Dendritic cell treated with granulocyte-macrophage colony-stimulating factor and Interleukin-4, amounts not matched to agents 40 ng/mL and 50 ng/mL, for 4 days (primary cell): ENCODE results near the gene OTUD1.

Experiments
- H3K27ac Mint-ChIP-seq: one replicate; pipeline ENCODE4 v1.8.0; 2022; ENCODE audit warnings: mild to moderate bottlenecking, mixed read lengths
- H3K27me3 Mint-ChIP-seq: one replicate; pipeline ENCODE4 v1.8.0; 2022; ENCODE audit warnings: mild to moderate bottlenecking, mixed read lengths
- H3K36me3 Mint-ChIP-seq: one replicate; pipeline ENCODE4 v1.8.0; 2022; ENCODE audit warnings: low read depth, mixed read lengths
- H3K4me1 Mint-ChIP-seq: one replicate; pipeline ENCODE4 v1.8.0; 2022; ENCODE audit warnings: low read depth, mixed read lengths
- H3K4me3 Mint-ChIP-seq: one replicate; pipeline ENCODE4 v1.8.0; 2022; ENCODE audit warnings: mild to moderate bottlenecking, moderate library complexity, mixed read lengths
- H3K9me3 Mint-ChIP-seq: one replicate; pipeline ENCODE4 v1.8.0; 2022; ENCODE audit warnings: mixed read lengths
- intact Hi-C: fragments of 100-400 bp; cut with micrococcal nuclease; formaldehyde crosslinking; loops from one replicate; pipeline ENCODE4 v1.15.0; 2022

Gene OTUD1

DNA sequence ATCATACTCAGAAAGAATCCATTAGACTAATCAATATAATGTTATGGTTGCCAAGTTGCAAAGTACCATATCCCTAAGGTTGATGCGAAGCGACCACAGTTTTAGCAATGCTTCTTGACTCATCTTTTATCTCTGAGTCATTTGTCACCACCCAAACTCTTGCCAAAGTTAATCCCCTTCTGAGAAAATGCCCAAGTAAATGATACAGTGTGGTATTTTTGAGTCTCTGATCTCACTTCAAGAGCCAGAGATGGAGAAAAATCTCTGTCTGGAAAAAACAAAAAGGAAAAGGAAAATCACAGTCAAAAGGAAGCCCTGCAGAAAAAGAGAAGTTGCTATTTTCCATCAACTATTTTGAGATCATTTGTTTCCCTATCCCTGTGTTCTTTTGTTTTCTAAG is 26.7 kb upstream of the OTUD1 start:
- Mint-ChIP-seq H3K4me1 (peaks cover 21% of the 10 kb centered on the region), H3K36me3 (no peaks in the 10 kb centered on the region), H3K9me3 (no peaks in the 10 kb centered on the region), H3K27ac (peak overlapping the region; percentile 66), H3K4me3 (no peak overlapping the region), H3K27me3 (no peaks in the 10 kb centered on the region)
- intact Hi-C loops = loop anchor here (2.0 kb wide), 1 partner anchor 35 kb away; no protein-coding TSS in a partner anchor

DNA sequence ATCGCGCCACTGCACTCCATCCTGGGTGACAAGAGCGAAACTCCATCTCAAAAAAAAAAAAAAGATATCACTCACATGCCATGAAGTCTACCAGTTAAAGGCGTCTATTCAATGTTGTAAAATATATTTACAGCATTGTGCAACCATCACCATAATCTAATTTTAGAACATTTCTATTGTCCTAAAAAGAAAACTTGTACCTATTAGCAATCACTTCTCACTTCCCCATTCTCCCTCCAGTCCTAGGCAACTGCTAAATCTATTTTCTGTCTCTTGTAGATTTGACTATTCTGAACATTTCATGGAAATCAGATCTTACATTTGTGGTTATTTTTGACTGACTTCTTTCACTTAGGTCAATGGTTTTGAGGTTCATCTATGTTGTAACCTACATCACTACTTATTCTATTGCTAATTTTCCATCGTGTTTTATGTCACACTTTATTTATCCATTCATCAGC is 25.2 kb upstream of the OTUD1 start:
- peak overlapping the region; percentile 10 for H3K4me3 Mint-ChIP-seq
- intact Hi-C loops = loop anchor here (2.0 kb wide), 1 partner anchor 37 kb away; no protein-coding TSS in a partner anchor

DNA sequence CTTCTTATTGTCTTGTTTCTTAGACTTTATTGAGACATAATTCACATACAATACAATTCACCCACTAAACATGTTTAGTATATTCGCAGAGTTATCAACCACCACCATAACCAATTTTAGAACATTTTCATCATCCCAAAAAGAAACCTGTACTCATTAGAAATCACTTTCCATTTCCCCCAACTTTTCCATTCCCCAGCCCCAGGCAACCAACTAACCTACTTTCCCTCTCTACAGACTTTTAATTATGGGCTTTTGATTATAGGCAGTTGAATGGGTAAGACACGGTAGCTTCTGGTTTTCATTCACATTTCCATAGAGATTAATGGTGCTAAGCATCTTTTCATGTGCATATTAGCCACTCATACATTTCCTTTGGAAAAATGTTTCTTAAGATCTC is 24.2 kb upstream of the OTUD1 start:
- H3K27me3 Mint-ChIP-seq = no peaks in the 10 kb centered on the region
- H3K36me3 Mint-ChIP-seq = no peaks in the 10 kb centered on the region
- H3K9me3 Mint-ChIP-seq = no peaks in the 10 kb centered on the region
- peaks cover 21% of the 10 kb centered on the region for H3K4me1 Mint-ChIP-seq
- intact Hi-C loops = no loop called here
- no peak overlapping the region for H3K4me3 Mint-ChIP-seq
- H3K27ac Mint-ChIP-seq = no peak overlapping the region

More for the DNA sequence above, 25.2 kb upstream of the OTUD1 start:
- H3K27ac Mint-ChIP-seq = peak overlapping the region; percentile 66
- peaks cover 21% of the 10 kb centered on the region for H3K4me1 Mint-ChIP-seq
- no peaks in the 10 kb centered on the region for H3K27me3 Mint-ChIP-seq
- H3K36me3 Mint-ChIP-seq = no peaks in the 10 kb centered on the region
- no peaks in the 10 kb centered on the region for H3K9me3 Mint-ChIP-seq

DNA sequence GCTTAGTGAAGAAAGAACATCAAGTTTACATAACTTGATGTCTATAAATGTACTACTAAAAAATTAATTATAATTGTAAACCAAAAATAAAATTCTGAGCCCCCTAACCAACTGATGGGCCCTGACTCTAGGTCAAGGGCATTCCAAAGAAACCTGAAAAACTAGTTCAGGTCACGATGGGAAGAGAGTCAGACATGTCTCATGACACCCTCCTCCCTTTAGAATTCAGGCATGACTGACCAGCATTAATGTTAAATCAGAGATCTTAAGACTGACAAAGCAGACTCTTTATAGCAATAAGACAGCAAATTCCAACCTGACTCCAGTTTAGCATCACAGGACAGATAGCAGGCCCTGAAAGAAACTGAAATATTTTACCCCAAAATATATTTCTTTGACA is 21.6 kb upstream of the OTUD1 start:
- intact Hi-C loops = no loop called here
- Mint-ChIP-seq H3K4me3 (no peak overlapping the region), H3K36me3 (no peaks in the 10 kb centered on the region), H3K27me3 (peaks cover 1% of the 10 kb centered on the region), H3K4me1 (peaks cover 18% of the 10 kb centered on the region), H3K27ac (no peak overlapping the region), H3K9me3 (no peaks in the 10 kb centered on the region)

- no peak overlapping the region for H3K4me3 Mint-ChIP-seq
- peaks cover 4% of the 10 kb centered on the region for H3K27me3 Mint-ChIP-seq
- intact Hi-C loops = no loop called here
- H3K36me3 Mint-ChIP-seq = no peaks in the 10 kb centered on the region
- no peak overlapping the region for H3K27ac Mint-ChIP-seq
- no peaks in the 10 kb centered on the region for H3K9me3 Mint-ChIP-seq
- peaks cover 14% of the 10 kb centered on the region for H3K4me1 Mint-ChIP-seq
Observed at GRCh38 chr10:23418051-23418681, 20.7 kb upstream of the OTUD1 start.

GRCh38 chr10:23419201-23419600 is 19.7 kb upstream of the OTUD1 start:
- H3K4me1 Mint-ChIP-seq = peaks cover 5% of the 10 kb centered on the region
- no peaks in the 10 kb centered on the region for H3K36me3 Mint-ChIP-seq
- no peaks in the 10 kb centered on the region for H3K9me3 Mint-ChIP-seq
- no peak overlapping the region for H3K4me3 Mint-ChIP-seq
- H3K27ac Mint-ChIP-seq = no peak overlapping the region
- intact Hi-C loops = no loop called here
- H3K27me3 Mint-ChIP-seq = peaks cover 4% of the 10 kb centered on the region

DNA sequence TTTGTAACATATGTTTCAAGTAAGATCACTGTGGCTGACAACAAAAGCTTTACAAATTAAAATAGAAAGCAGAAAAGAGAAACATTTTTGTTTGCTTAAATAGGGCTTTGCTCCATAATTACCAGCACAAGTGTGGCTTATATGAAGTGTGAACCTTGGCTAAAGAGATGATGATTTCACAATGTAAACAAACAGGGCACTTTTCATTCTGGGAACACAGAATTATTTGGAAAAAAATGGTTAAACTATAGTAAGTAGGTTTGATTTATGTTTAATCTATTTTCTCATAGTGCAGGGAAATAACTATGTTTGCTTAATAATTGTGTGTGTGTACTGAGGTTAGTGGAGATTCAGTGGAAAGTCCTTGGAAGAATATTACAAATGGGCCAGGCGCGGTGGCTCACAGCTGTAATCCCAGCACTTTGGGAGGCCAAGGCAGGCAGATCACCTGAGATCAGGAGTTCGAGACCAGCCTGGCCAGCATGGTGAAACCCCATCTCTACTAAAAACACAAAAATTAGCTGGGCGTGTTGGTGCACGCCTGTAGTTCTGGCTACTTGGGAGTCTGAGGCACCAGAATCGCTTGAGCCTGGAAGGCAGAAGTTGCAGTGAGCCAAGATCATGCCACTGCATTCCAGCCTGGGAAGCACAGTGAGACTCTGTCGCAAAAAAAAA is 19.1 kb upstream of the OTUD1 start:
- H3K9me3 Mint-ChIP-seq = no peaks in the 10 kb centered on the region
- H3K27me3 Mint-ChIP-seq = peaks cover 4% of the 10 kb centered on the region
- H3K27ac Mint-ChIP-seq = no peak overlapping the region
- peaks cover 5% of the 10 kb centered on the region for H3K4me1 Mint-ChIP-seq
- no peak overlapping the region for H3K4me3 Mint-ChIP-seq
- H3K36me3 Mint-ChIP-seq = no peaks in the 10 kb centered on the region
- intact Hi-C loops = no loop called here

DNA sequence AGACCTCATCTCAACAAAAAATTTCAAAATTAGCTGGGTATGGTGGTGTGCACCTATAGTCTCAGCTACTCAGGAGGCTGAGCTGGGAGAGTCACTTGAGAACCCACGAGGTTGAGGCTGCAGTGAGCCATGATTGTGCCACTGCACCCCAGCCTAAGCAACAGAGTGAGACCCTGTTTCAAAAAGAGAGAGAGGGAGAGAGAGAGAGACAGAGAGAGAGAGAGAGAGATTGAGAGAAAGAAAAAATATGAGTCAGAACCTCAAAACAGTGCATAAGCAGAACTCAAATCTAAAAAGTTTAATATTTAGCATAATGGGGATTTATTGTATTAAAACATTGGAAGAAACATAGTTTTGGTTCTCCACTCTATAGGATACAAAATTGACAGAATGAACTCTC is 17.5 kb upstream of the OTUD1 start:
- no peaks in the 10 kb centered on the region for H3K36me3 Mint-ChIP-seq
- no peaks in the 10 kb centered on the region for H3K9me3 Mint-ChIP-seq
- no peak overlapping the region for H3K4me3 Mint-ChIP-seq
- no peak overlapping the region for H3K27ac Mint-ChIP-seq
- intact Hi-C loops = no loop called here
- H3K4me1 Mint-ChIP-seq = peaks cover 5% of the 10 kb centered on the region
- peaks cover 4% of the 10 kb centered on the region for H3K27me3 Mint-ChIP-seq

GRCh38 chr10:23422003-23422411 is 16.9 kb upstream of the OTUD1 start:
- Mint-ChIP-seq H3K27me3 (peaks cover 4% of the 10 kb centered on the region), H3K4me1 (peaks cover 5% of the 10 kb centered on the region), H3K27ac (no peak overlapping the region), H3K36me3 (no peaks in the 10 kb centered on the region), H3K4me3 (no peak overlapping the region), H3K9me3 (no peaks in the 10 kb centered on the region)
- intact Hi-C loops = no loop called here

GRCh38 chr10:23432166-23432565 is 6.7 kb upstream of the OTUD1 start:
- Mint-ChIP-seq H3K9me3 (no peaks in the 10 kb centered on the region), H3K36me3 (no peaks in the 10 kb centered on the region), H3K27ac (peak overlapping the region; percentile 80), H3K4me3 (no peak overlapping the region), H3K27me3 (no peaks in the 10 kb centered on the region), H3K4me1 (peaks cover 42% of the 10 kb centered on the region)
- intact Hi-C loops = no loop called here

DNA sequence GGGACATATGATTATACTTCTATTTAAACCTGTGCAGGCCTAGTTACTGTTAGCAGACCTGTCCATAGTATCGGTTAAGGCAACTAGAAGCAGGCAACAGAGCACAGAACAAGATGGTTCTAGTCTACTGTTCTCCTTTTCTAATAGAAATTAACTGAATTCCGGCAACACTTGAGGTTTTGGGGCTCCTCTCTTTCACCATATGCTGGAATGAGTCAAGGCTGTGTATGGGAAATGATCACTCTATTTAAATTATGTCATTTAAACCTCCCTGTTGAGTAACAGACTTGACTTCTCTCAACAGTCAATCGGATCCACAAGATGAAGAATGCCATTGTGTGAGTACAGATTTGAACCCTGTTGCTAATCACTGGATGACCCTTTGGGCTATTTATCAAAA is 6.2 kb upstream of the OTUD1 start:
- Mint-ChIP-seq H3K4me3 (no peak overlapping the region), H3K4me1 (peaks cover 46% of the 10 kb centered on the region), H3K9me3 (no peaks in the 10 kb centered on the region), H3K27me3 (no peaks in the 10 kb centered on the region), H3K27ac (peak overlapping the region; percentile 80), H3K36me3 (no peaks in the 10 kb centered on the region)
- intact Hi-C loops = no loop called here

DNA sequence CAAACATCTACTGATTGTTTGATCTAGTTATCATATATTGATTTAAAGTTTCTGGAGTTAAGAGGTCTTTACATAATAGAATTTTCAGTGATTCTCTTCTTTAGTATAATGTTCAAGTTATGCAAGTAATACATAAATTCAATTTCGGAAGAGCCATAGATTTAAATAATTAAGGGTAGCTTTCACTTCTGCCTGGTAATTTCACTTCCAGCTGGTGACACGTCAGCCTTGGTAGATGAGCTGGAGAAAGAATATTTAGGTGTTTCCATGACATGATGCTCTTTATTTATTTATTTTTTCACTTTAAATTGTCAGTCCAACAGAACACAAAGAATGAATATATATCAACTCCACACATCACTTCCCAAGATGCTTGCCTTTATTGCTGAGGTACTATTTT is 5.2 kb upstream of the OTUD1 start:
- Mint-ChIP-seq H3K9me3 (no peaks in the 10 kb centered on the region), H3K36me3 (no peaks in the 10 kb centered on the region), H3K27ac (peak overlapping the region; percentile 80), H3K4me3 (no peak overlapping the region), H3K27me3 (no peaks in the 10 kb centered on the region), H3K4me1 (peaks cover 56% of the 10 kb centered on the region)
- intact Hi-C loops = no loop called here

DNA sequence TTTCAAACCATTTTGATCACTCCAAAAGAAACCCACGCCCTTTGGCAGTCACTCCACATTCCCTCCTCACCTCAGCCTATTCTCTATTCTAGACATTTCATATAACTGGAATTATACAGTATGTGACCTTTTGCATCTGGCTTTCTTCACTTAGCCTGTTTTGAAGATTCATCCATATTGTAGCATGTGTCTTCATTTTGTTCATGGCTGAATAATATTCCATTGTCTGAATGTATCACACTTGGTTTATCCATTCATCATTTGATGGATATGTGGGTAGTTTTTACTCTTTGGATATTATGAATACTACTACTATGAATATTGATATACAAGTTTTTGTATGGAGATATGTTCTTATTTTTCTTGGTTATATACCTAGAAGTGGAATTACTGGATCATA is 3.5 kb upstream of the OTUD1 start:
- intact Hi-C loops = no loop called here
- Mint-ChIP-seq H3K27me3 (no peaks in the 10 kb centered on the region), H3K36me3 (peaks cover 3% of the 10 kb centered on the region), H3K9me3 (no peaks in the 10 kb centered on the region), H3K27ac (peak overlapping the region; percentile 70), H3K4me3 (no peak overlapping the region), H3K4me1 (peaks cover 58% of the 10 kb centered on the region)

DNA sequence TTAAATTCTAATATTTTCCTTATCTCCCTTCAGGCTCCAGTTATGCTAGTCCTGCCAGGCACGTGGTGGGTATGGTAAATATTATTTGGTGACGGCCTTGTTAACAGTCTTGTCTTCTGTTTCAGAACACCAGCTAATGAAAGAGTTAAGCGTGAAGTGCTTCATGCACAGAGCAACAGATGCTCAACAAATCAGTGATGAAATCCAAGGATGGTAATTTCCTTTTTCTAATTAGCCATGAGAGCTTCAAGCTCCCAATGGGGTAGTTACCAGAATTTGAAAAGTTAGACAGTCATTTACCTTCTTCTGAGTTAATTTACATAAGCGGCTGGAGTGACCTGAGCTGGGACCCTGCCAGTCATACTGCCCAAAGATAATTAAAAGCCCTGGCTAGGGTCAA is 1.9 kb upstream of the OTUD1 start:
- Mint-ChIP-seq H3K36me3 (peaks cover 6% of the 10 kb centered on the region), H3K4me3 (no peak overlapping the region), H3K9me3 (no peaks in the 10 kb centered on the region), H3K4me1 (peaks cover 63% of the 10 kb centered on the region), H3K27ac (peak overlapping the region; percentile 93), H3K27me3 (no peaks in the 10 kb centered on the region)
- intact Hi-C loops = no loop called here
